ENCODE results near the gene GRAP2.

DNA sequence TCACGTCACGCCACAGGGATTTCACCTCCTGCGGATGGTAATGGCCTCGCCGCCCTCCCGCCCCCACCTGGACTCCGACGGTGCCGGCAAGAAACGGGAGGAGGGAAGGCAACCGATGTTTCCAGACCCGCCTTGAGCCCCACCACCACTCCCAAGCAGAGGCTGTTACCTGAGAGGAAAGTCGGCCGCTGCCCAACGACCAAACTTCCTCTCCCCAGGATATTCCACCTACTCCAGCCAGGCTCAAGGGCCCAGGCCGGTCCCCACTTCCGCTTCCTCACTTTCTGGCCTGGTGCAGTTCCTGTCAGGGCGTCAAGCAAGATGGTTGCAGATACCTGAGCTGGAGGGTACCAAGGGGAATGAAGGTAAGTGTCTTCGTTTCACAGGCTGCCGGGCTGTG lies 7.4 kb upstream of the GRAP2 start, which contains the start of gene ENTHD1:
- TF ChIP-seq, protein P1, sequence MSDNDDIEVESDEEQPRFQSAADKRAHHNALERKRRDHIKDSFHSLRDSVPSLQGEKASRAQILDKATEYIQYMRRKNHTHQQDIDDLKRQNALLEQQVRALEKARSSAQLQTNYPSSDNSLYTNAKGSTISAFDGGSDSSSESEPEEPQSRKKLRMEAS (IDR thresholded peaks at IDR 0.05; ENCODE audit: low read depth, low read length), result no peak
- TF ChIP-seq, protein P2, sequence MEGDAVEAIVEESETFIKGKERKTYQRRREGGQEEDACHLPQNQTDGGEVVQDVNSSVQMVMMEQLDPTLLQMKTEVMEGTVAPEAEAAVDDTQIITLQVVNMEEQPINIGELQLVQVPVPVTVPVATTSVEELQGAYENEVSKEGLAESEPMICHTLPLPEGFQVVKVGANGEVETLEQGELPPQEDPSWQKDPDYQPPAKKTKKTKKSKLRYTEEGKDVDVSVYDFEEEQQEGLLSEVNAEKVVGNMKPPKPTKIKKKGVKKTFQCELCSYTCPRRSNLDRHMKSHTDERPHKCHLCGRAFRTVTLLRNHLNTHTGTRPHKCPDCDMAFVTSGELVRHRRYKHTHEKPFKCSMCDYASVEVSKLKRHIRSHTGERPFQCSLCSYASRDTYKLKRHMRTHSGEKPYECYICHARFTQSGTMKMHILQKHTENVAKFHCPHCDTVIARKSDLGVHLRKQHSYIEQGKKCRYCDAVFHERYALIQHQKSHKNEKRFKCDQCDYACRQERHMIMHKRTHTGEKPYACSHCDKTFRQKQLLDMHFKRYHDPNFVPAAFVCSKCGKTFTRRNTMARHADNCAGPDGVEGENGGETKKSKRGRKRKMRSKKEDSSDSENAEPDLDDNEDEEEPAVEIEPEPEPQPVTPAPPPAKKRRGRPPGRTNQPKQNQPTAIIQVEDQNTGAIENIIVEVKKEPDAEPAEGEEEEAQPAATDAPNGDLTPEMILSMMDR (IDR thresholded peaks at IDR 0.05; ENCODE audit: low read depth, low read length), result no peak
- TF ChIP-seq POLR2A (IDR thresholded peaks at IDR 0.05; ENCODE audit: extremely low read depth, insufficient read length), result no peak
